Right lobe of liver (tissue), 6 donors: Measurements from ENCODE around the gene SAP30L. TPM values are rescaled to one million over a fixed set of nuclear protein-coding genes. Genes with fewer than 3 reads are reported as not detected.
A peak's percentile ranks its signal among the peaks of the same experiment; 100 is the strongest.

Source experiments
- ATAC-seq, 4 donors: fragments of 200-7000 bp; cut with Tn5 transposase; one replicate each; pipeline ENCODE4 v1.9.1; 2020; ENCODE audit warnings: mild to moderate bottlenecking in 4 of 4, moderate library complexity in 4 of 4
- DNase-seq, 3 donors: peaks; one replicate each; pipeline ENCODE4 v3.0.0-alpha.2; 2020
- H3K27ac ChIP-seq, 3 donors: fragments of 200-600 bp; one replicate each; pipeline ENCODE4 v1.8.0; 2022
- H3K27me3 ChIP-seq, 2 donors: fragments of 200-600 bp; one replicate each; pipeline ENCODE4 v1.8.0; 2022
- H3K36me3 ChIP-seq, 4 donors: fragments of 200-600 bp; sonication (generic) in 1 of 4; one replicate each; pipeline versions ENCODE4 v1.5.1 to v1.8.0; 2017 to 2022; ENCODE audit warnings: control low read depth in 1 of 4
- H3K4me1 ChIP-seq, 4 donors: fragments of 200-600 bp; sonication (generic) in 1 of 4; one replicate each; pipeline versions ENCODE4 v1.5.1 to v1.8.0; 2017 to 2022; ENCODE audit warnings: control low read depth in 1 of 4
- H3K4me3 ChIP-seq, 3 donors: fragments of 200-600 bp; one replicate each; pipeline ENCODE4 v1.8.0; 2022
- H3K9me3 ChIP-seq, 4 donors: fragments of 200-600 bp; sonication (generic) in 1 of 4; one replicate each; pipeline versions ENCODE4 v1.5.1 to v1.8.0; 2017 to 2022; ENCODE audit warnings: control low read depth in 1 of 4
- CTCF ChIP-seq, 4 donors: fragments of 200-600 bp in 3 of 4; fragments of 450-650 bp in 1 of 4; IDR thresholded peaks; one replicate each; pipeline versions ENCODE4 v1.5.1 to v1.8.0; 2016 to 2022; ENCODE audit warnings: antibody characterized with exemption in 4 of 4, mild to moderate bottlenecking in 2 of 4
- POLR2A ChIP-seq: fragments of 450-650 bp; IDR thresholded peaks from one replicate; pipeline ENCODE4 v1.6.1; 2017; ENCODE audit warnings: antibody characterized with exemption, mild to moderate bottlenecking
- WGBS: methylation state at CpG from one replicate; pipeline ENCODE4 v1.1.6; 2018; ENCODE audit warnings: low coverage, low lambda C conversion rate; ENCODE audit not compliant: insufficient coverage; ENCODE audit errors: missing lambda C conversion rate; 5-methylcytosine and 5-hydroxymethylcytosine counted together
- intact Hi-C, 2 donors: fragments of 100-400 bp; cut with DNase I; formaldehyde crosslinking; loops; one replicate each; pipeline versions ENCODE4 v1.11.2 to v1.14.1; 2022
- total RNA-seq, 6 experiments: library from RNA; depleted of rRNA in 2 of 6; stranded (reverse); fragments of >200 nt in 2 of 6; fragmentation: NEBNext Ultra II Directional in 3 of 6; extraction: Animal tissue kit (Norgen Biotek cat#: 25700) in 3 of 6; gene quantifications; one replicate each; pipeline versions ENCODE4 v1.1.0 to v1.2.4, GENCODE V29; 2016 to 2023
- donor health status: DM: no; HTN: yes; CAD: no.
- donor health status: DM: no; HTN: no; CAD: no.
- donor health status: DM: no; HTN: no; CAD: no.
- donor health status: DM: no; HTN: yes; CAD: no.
- donor health status: DM: no; HTN: yes; CAD: no.

The SAP30L gene
- total RNA-seq, 6 experiments from 2014 or later = 9.7 to 24.9 (median 20.1) TPM

GRCh38 chr5:154403776-154404387, 41.9 kb upstream of the SAP30L start:
- Histone ChIP-seq H3K36me3 (no peaks in the 10 kb centered on the region), H3K27me3 (no peaks in the 10 kb centered on the region), H3K27ac (no peak overlapping the region), H3K4me3 (no peak overlapping the region), H3K9me3 (no peaks in the 10 kb centered on the region), H3K4me1 (peaks cover 0 to 7% (median 0%) of the 10 kb centered on the region in 4 donors)
- DNase-seq = no peak
- no peak for ATAC-seq
- WGBS = 93% methylated on average over 3 of the region's 8 CpGs
- no peak for TF ChIP-seq POLR2A
- TF ChIP-seq CTCF (IDR thresholded peaks at IDR 0.05) = no peak
- intact Hi-C loops = loop anchor here (5.0 to 10.0 kb wide), 3 partner anchors 229 to 432 kb away; no protein-coding TSS in a partner anchor

- no peak for TF ChIP-seq POLR2A
- peak; percentile 84 to 93 (median 87) for TF ChIP-seq CTCF (IDR thresholded peaks at IDR 0.05)
- no peak overlapping the region for H3K27ac ChIP-seq
- peak overlapping the region; percentile 7 to 32 (median 18) for H3K4me3 ChIP-seq
- H3K36me3 ChIP-seq = peaks cover 0 to 2% (median 0%) of the 10 kb centered on the region in 4 donors
- DNase-seq (peak; percentile 74 to 81 (median 81)), ATAC-seq (peak; percentile 98 to 100 (median 99))
- no peaks in the 10 kb centered on the region for H3K9me3 ChIP-seq
- H3K27me3 ChIP-seq = no peaks in the 10 kb centered on the region
- H3K4me1 ChIP-seq = peaks cover 0 to 7% (median 0%) of the 10 kb centered on the region in 4 donors
- intact Hi-C loops = loop anchor here (10.0 kb wide), 2 partner anchors 230 to 330 kb away; no protein-coding TSS in a partner anchor
- 9% methylated on average over 12 of the region's 37 CpGs for WGBS
Measured at GRCh38 chr5:154405078-154405792, 40.6 kb upstream of the SAP30L start.

- intact Hi-C loops = loop anchor here (10.0 kb wide), 2 partner anchors 231 to 331 kb away; no protein-coding TSS in a partner anchor
- peaks cover 0 to 7% (median 0%) of the 10 kb centered on the region in 4 donors for H3K4me1 ChIP-seq
- ATAC-seq = no peak
- no peak for DNase-seq
- H3K4me3 ChIP-seq = no peak overlapping the region
- no peak overlapping the region for H3K27ac ChIP-seq
- peaks cover 0 to 2% (median 0%) of the 10 kb centered on the region in 4 donors for H3K36me3 ChIP-seq
- 86% methylated on average over 3 of the region's 8 CpGs for WGBS
- H3K9me3 ChIP-seq = no peaks in the 10 kb centered on the region
- H3K27me3 ChIP-seq = no peaks in the 10 kb centered on the region
- no peak for TF ChIP-seq CTCF (IDR thresholded peaks at IDR 0.05)
Measured at GRCh38 chr5:154406231-154406630, 39.6 kb upstream of the SAP30L start.

- peaks cover 0 to 7% (median 0%) of the 10 kb centered on the region in 4 donors for H3K4me1 ChIP-seq
- H3K36me3 ChIP-seq = peaks cover 0 to 2% (median 0%) of the 10 kb centered on the region in 4 donors
- WGBS = 98% methylated on average over 4 of the region's 4 CpGs
- no peak overlapping the region for H3K4me3 ChIP-seq
- TF ChIP-seq CTCF (IDR thresholded peaks at IDR 0.05) (no peak), POLR2A (no peak)
- H3K27ac ChIP-seq = no peak overlapping the region
- intact Hi-C loops = loop anchor here (10.0 kb wide), 2 partner anchors 232 to 332 kb away; no protein-coding TSS in a partner anchor
- no peak for ATAC-seq
- no peaks in the 10 kb centered on the region for H3K27me3 ChIP-seq
- H3K9me3 ChIP-seq = no peaks in the 10 kb centered on the region
- no peak for DNase-seq
Measured at GRCh38 chr5:154406826-154407225, 39.0 kb upstream of the SAP30L start.
